Spleen (tissue), 7 donors: ENCODE results near the gene DUS4L.

Source experiments
- POLR2A ChIP-seq, 3 donors: fragments of 450-650 bp; IDR thresholded peaks; one replicate each; pipeline ENCODE4 v1.5.1; 2017; ENCODE audit warnings: antibody characterized with exemption in 3 of 3, mild to moderate bottlenecking in 1 of 3
- TF ChIP-seq, protein P1 (sequence below), 11 experiments: fragments of 200-600 bp in 7 of 11; fragments of 450-650 bp in 4 of 11; sonication (generic) in 4 of 11; IDR thresholded peaks in 8 of 11; conservative IDR thresholded peaks in 3 of 11; 1 replicate in 7 of 11; 2 replicates in 4 of 11; pipeline versions ENCODE4 v1.4.0 to v1.8.0; 2016 to 2021; ENCODE audit warnings: antibody characterized with exemption in 11 of 11, inconsistent platforms in 4 of 11, mild to moderate bottlenecking in 1 of 11
- donor health status: DM: no; HTN: no; CAD: no; lungs with moderate emphysema.
- donor health status: DM: no; HTN: no; CAD: no.
- donor health status: DM: no; HTN: no; CAD: no.

DNA sequence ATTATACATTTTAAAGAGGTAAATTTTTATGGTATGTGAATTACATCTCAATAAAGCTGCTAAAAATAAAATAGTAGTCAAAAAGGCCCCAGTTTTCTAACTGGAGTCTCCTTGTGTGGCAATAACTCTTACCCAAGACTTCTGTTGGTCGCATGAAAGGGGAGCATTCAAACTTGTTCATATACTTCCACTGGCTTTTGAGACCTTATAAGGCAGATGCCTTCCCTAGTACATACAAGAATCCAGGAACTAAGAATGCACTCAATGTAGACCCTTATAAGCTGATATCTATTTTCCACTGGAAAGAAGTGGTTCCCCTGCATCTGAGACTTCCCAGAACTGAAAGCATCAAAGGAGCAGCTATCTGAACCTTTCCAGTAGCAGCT, 29.2 kb downstream of the DUS4L start:
- TF ChIP-seq, protein P1, sequence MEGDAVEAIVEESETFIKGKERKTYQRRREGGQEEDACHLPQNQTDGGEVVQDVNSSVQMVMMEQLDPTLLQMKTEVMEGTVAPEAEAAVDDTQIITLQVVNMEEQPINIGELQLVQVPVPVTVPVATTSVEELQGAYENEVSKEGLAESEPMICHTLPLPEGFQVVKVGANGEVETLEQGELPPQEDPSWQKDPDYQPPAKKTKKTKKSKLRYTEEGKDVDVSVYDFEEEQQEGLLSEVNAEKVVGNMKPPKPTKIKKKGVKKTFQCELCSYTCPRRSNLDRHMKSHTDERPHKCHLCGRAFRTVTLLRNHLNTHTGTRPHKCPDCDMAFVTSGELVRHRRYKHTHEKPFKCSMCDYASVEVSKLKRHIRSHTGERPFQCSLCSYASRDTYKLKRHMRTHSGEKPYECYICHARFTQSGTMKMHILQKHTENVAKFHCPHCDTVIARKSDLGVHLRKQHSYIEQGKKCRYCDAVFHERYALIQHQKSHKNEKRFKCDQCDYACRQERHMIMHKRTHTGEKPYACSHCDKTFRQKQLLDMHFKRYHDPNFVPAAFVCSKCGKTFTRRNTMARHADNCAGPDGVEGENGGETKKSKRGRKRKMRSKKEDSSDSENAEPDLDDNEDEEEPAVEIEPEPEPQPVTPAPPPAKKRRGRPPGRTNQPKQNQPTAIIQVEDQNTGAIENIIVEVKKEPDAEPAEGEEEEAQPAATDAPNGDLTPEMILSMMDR (IDR thresholded peaks at IDR 0.05 in 8 of 11, conservative IDR thresholded peaks at IDR 0.05 in 3 of 11) = no peak
- TF ChIP-seq POLR2A (IDR thresholded peaks at IDR 0.05) = no peak
